GM21528 (cell line): Measurements from ENCODE around the gene PRKX.
A peak's percentile ranks its signal among the peaks of the same experiment; 100 is the strongest.
"Not testable (repeated sequence)": the region's sequence is repeated elsewhere in the genome, so short reads cannot be mapped to it uniquely, and the experiment has no call there.

ENCODE experiments used
- ATAC-seq: cut with Tn5 transposase; IDR thresholded peaks from one replicate; pipeline ENCODE4 v1.9.1; 2021; ENCODE audit warnings: mild to moderate bottlenecking, moderate library complexity; ENCODE audit not compliant: unreplicated experiment, low FRiP score

Gene PRKX

DNA sequence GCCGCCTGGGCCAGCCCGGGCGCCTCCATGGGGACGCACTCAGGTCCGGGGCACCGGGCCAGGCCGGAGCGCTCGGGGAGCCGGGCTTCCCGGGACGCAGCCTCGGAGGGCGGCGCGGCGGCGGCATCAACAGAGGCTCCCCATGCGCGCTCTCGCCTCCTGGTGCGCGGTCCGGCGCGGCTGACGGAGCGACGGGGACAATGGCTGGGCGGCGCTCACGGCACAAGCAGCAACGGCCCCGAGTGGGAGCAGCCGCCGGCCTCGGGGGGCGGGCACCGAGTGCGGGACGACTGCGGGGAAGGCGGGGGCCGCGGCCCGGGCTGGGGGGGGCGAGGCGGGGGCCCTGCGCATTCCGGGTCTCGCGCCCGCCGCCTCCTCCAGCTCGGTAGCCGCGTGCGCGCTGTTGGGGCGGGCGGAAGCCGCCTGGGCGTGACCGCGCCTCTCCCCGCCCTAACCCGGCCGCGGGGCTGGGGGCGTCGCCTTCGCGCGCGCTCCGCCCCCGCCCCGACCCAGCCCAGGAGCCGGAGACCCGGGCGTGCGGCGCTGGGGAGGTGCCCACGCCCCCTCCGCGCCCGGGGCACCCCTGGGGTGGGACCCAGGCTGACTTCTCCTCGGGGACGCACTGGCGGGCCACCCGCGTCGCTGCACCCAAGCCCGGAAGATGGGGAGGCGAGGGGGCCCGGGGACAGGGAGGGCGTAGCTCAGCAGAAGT, at the start of gene PRKX:
PRKX (minus strand) TSS at position 425 of the 712 bp plus-strand sequence; CDS start at position 29, 396 bp downstream.
- peak; percentile 85 for ATAC-seq

DNA sequence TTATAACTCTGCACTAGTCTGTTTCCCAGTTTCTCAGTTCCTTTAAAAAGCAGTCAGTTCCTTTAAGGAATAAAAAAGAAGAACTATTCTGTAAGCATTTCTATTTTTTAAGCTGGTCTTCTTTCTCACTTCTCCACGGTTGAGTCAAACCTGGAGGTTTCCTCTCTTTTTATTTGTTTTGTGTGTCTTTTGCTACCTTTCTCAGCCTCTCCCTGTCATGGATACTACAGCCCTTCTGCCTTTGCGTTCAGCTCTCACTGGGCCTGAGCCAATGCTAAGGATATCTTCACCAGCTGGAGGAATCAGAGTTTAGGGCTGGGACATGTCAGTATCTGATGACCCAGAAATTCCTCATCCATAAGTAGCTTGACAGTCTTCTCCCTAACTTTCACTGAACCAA, 49.7 kb upstream of the PRKX start:
- ATAC-seq = no peak

- ATAC-seq = no peak
These were observed 44.1 kb upstream of the PRKX start for GRCh38 chrX:3757510-3758025.

DNA sequence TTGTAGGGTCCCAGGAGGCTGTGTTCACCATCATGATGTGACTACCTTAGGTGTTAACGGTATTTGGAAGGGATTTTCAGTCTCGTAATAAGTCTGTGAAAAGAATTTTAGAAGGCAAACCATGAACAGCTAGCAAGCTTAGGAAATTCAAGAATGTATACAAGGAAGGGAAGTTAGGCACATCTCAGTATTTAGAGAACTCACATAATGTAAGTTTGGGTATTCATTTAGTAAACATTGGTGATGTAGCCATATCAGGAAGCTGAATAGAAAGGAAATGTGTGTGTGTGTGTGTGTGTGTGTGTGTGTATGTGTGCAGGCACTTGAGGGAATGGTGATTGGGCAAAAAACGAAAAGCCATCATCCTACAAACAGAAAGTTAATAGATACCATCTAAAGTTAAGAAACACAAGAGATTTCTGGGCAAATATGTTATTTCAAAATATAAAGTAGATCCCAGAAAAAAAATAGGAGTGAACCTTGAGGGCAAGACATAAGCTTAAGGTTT, 34.7 kb upstream of the PRKX start:
- ATAC-seq = no peak

DNA sequence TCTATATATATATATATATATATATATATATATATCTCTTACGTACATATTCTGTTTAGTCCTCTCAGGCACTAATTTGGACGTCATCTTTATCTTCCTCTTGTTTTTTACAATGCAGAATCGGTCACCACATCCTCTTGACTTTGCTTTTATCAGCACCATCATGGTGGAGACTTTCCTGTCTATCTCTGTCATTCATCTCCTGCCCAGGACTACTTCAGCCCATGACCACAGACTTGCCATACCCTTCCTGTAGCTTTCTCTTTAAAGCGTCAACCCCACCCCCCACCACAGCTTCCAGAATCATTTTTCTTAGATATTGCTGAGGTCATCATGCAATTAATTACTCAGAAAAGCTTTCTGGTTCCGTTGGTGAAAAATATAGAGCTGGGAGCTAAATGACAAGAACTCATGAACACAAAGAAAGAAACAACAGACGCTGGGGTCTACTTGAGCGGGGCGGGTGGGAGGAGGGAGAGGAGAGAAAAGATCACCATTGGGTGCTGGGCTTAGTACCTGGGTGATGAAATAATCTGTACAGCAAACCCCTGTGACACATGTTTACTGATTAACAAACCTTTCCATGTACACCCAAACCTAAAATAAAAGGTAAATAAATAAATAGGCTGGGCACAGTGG, 30.5 kb upstream of the PRKX start:
- ATAC-seq = no peak

GRCh38 chrX:3740946-3741345, 27.5 kb upstream of the PRKX start:
- not testable (repeated sequence) for ATAC-seq

DNA sequence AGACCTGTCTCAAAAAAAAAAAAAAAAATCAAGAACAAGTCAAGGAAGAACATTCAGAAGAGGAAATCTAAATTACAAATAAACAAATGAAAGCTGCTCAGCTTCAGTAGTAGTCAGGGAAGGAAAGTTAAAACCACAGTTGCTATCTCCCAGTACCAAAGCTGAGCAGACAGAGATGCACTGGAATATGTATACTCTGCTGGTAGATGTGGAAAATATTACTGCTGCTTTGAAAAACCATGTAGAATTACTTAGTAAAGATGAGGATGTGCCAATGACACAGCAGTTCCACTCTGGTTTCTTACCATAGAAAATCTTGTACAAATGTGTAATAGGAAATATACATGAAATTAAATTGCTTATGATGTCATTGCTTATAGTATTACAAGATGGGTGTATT, 25.1 kb upstream of the PRKX start:
- no peak for ATAC-seq

- ATAC-seq = not testable (repeated sequence)
These were observed 23.1 kb upstream of the PRKX start for GRCh38 chrX:3736536-3736935.

DNA sequence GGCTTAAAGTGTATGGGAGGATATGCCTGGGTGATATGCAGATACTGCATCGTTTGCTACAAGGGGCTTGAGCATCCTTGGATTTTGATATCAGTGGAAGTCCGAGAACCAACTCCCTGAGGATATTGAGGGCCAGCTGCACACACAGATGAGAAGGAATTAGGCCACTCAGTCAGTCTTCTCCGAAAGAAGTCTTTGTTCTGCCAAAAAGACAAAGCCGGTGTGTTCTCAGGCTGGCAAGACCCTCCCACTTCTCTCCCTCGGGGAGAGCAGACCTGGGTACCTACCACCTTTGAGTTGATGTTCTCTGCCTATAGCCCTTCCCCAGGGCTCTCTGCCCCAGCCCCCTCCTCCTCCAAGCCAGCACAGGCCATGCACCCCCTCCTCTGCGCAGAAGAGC, 22.4 kb upstream of the PRKX start:
- ATAC-seq = not testable (repeated sequence)

- ATAC-seq = not testable (repeated sequence)
These were observed 21.0 kb upstream of the PRKX start for GRCh38 chrX:3734456-3734855.

- ATAC-seq = no peak
These were observed 19.6 kb upstream of the PRKX start for GRCh38 chrX:3733043-3733430.

DNA sequence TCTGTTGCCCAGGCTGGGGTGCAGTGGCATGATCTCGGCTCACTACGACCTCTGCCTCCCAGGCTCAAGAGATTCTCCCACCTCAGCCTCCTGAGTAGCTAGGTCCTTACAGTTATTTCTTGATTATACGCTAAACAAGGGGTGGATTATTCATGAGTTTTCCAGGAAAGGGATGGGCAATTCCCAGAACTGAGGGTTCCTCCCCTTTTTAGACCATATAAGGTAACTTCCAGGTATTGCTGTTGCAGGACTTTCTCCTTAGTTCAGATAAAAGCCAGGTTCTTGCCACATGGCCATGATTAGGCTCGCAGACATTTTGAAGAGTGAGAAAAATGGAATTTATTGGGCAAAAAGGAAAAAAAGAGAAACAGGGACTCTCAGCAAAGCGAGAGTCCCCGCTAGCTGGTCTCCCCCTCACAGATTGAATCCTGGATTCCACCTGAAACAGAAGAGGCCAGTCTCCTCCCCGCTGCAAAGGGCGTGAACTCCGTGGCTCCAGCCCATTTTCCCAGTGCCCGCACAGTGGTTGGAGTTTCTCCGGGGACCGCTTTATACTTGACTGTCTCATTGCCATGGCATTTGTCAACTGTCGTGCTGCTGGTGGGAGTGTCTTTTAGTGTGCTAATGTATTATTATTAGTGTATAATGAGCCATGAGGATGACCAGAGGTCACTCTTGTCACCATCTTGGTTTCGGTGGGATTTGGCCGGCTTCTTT, 19.0 kb upstream of the PRKX start:
- not testable (repeated sequence) for ATAC-seq

DNA sequence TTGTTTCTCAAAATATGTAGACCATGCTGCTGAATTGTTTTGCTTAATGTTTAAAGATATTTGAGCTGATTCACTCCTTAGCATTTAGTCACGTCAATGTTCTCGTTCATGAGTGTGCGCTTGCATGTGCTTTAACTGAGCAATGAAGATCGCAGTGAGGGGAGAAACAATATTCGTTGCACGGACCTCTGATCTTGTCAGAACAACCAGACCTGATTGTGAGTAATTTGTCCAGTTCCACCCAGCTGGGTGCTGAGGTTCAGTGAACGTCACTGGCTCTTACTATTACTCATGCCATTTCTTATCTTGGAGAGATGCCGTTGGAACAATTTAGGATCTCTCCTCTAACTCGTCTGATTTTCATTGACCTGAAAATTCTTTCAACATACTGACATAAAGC, 15.0 kb upstream of the PRKX start:
- ATAC-seq = no peak

- not testable (repeated sequence) for ATAC-seq
These were observed 10.0 kb upstream of the PRKX start for GRCh38 chrX:3723460-3723859.

- no peak for ATAC-seq
These were observed 4.4 kb upstream of the PRKX start for GRCh38 chrX:3717742-3718420.

DNA sequence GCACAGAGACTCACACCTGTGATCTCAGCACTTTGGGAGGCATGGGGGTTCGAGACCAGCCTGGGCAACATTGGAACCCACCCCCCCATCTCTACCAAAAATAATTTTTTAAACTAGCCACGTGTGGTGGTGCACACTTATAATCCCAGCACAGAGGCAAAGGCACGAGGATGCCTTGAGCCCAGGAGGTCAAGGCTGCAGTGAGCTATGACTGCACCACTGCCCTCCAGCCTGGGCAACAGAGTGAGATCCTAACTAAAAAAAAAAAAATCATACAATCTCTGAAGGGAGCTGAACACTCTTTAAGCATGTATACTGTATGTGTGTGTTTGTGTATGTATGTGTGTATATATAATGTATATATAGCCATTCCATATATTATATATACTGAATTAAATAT, 2.5 kb upstream of the PRKX start:
- ATAC-seq = no peak

- ATAC-seq = not testable (repeated sequence)
These were observed 1.4 kb upstream of the PRKX start for GRCh38 chrX:3714706-3715479.

GRCh38 chrX:3713937-3714434, 537 bp upstream of the PRKX start:
- no peak for ATAC-seq

GRCh38 chrX:3712870-3713224, 602 bp downstream of the PRKX start:
- ATAC-seq = peak; percentile 15
